Activated CD4-positive, CD25-positive, alpha-beta regulatory T cell treated with anti-CD3 and anti-CD28 coated beads, Interleukin-2, amount 50 U/mL, for 72 hours (primary cell): ENCODE data around the gene TOR1A.

ENCODE experiments used
- DNase-seq: peaks from one replicate; pipeline ENCODE4 v3.0.0; 2021

Gene TOR1A

GRCh38 chr9:129851821-129852220 is 27.9 kb upstream of the TOR1A start:
- DNase-seq, result no peak

- no peak for DNase-seq
These were observed 27.1 kb upstream of the TOR1A start for GRCh38 chr9:129850821-129851550.

- no peak for DNase-seq
These were observed 26.0 kb upstream of the TOR1A start for GRCh38 chr9:129849901-129850300.

- DNase-seq, result no peak
These were observed 24.9 kb upstream of the TOR1A start for GRCh38 chr9:129848712-129849441.

- DNase-seq, result no peak
These were observed 21.4 kb upstream of the TOR1A start for GRCh38 chr9:129845373-129845772.

GRCh38 chr9:129841071-129841470 is 17.1 kb upstream of the TOR1A start:
- no peak for DNase-seq

- DNase-seq, result no peak
These were observed 16.1 kb upstream of the TOR1A start for GRCh38 chr9:129840034-129840433.

GRCh38 chr9:129839324-129840023 is 15.5 kb upstream of the TOR1A start:
- no peak for DNase-seq

- no peak for DNase-seq
These were observed 14.8 kb upstream of the TOR1A start for GRCh38 chr9:129838707-129839259.

- DNase-seq, result no peak
These were observed 12.5 kb upstream of the TOR1A start for GRCh38 chr9:129836311-129837007.

- DNase-seq, result no peak
These were observed 11.9 kb upstream of the TOR1A start for GRCh38 chr9:129835860-129836223.

GRCh38 chr9:129835128-129835859 is 11.4 kb upstream of the TOR1A start, which contains the start of the genes C9orf78 and USP20:
Gene C9orf78, minus strand, starts transcription at chr9:129835275. Its CDS starts 54 bp downstream, at chr9:129835221.
Gene USP20, plus strand, starts transcription at chr9:129835458. Its CDS starts 17,098 bp downstream, at chr9:129852556.
- DNase-seq, result peak; percentile 99

GRCh38 chr9:129834489-129835127 is 10.7 kb upstream of the TOR1A start:
- peak; percentile 43 for DNase-seq

GRCh38 chr9:129832982-129833381 is 9.0 kb upstream of the TOR1A start:
- no peak for DNase-seq

GRCh38 chr9:129828969-129829368 is 5.0 kb upstream of the TOR1A start:
- no peak for DNase-seq

GRCh38 chr9:129828051-129828450 is 4.1 kb upstream of the TOR1A start:
- DNase-seq, result no peak

- no peak for DNase-seq
These were observed 2.8 kb upstream of the TOR1A start for GRCh38 chr9:129826759-129827158.

GRCh38 chr9:129826344-129826743 is 2.4 kb upstream of the TOR1A start:
- no peak for DNase-seq

GRCh38 chr9:129823542-129823934 is 398 bp downstream of the TOR1A start:
- DNase-seq, result no peak

- DNase-seq, result no peak
These were observed 916 bp downstream of the TOR1A start for GRCh38 chr9:129822898-129823541.
